GM19099 (cell line): Measurements from ENCODE around the gene ERMN.

ENCODE experiments used
- POLR2A ChIP-seq: IDR thresholded peaks from 3 replicates; pipeline ENCODE4 v1.6.1; 2011; ENCODE audit warnings: low read depth; ENCODE audit not compliant: insufficient read length; ENCODE audit errors: extremely low read depth

Gene ERMN

GRCh38 chr2:157281316-157281715 is 44.3 kb downstream of the ERMN start:
- no peak for TF ChIP-seq POLR2A

GRCh38 chr2:157271590-157272203 is 53.9 kb downstream of the ERMN start:
- TF ChIP-seq POLR2A, result no peak

GRCh38 chr2:157269922-157270321 is 55.7 kb downstream of the ERMN start:
- TF ChIP-seq POLR2A, result no peak

- TF ChIP-seq POLR2A, result no peak
These were observed 56.6 kb downstream of the ERMN start for GRCh38 chr2:157269060-157269459.
